Activated CD4-positive, alpha-beta T cell treated with anti-CD3 and anti-CD28 coated beads, Interleukin-2, amount 50 U/mL, for 4 hours (primary cell): ENCODE measurements around the gene B3GNT9.
"Not testable (repeated sequence)": the region's sequence is repeated elsewhere in the genome, so short reads cannot be mapped to it uniquely, and the experiment has no call there.

ENCODE experiments used
- DNase-seq, 2 experiments: peaks; one replicate each; pipeline ENCODE4 v3.0.0-alpha.2; 2020

The B3GNT9 gene

DNA sequence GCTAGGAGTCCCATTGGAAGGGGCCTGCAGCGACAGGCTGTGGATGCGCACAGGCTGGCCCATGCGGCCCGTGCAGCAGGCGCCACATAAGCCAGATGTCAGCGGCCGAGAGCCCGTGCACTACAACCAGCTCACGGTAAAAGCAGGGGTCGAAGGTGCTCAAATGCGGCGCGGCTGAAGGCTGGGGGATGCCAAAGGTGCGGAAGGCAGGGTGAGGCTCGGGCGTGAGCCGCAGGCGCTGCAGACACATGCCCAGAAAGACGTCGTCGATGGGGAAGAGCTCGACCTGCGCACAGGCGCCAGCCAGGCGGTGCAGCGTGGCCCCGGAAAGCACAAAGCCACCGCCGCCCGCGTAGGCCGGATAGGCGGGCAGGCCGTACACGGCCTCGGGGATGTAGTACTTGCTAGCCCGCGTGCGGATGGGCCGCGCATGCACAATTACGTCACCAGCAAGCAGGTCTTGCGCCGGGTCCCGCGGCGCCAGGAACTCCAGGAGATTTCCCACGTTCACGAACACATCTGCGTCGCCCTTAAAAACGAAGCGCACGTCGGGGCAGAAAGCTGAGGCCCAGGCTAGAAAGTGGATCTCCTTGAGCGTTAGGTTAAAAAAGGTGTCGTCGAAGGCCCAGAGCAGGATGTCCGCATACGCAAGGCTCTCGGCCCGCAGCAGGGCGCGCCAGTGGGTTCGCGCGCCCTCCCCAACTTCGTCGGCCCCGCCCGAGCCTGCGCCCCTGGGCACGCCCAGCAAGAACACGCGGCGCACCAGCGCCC lies 1.3 kb downstream of the B3GNT9 start:
- DNase-seq = no peak

DNA sequence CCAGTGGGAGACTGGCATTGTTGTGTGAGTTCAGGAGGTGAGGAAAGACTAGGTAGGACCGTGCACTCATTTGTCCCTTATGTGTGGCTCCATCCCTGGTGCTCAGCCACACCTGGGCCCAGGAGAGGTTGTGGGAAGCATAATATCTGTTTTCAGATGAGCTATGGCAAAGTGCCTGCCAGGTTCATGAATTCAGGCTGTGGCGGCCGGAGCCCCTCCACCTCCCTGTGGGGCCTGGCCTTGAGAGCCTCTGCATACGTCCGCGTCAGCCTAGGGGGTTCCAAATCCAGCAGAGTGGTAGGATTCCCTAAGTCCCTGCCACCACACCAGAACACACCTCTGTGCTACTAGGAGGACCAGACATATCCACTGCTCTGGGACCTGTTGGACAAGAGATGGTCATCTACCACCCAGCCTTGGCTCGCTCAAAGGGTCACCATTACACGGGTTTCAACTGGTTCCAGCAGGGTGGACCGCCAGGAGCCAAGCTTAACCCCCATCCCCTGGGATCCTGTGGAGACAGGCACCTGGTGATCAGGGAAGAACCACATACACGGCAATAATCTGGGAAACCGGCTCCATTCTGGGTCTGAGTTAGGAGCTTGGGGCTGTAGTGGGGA lies 2.0 kb downstream of the B3GNT9 start:
- DNase-seq = no peak

DNA sequence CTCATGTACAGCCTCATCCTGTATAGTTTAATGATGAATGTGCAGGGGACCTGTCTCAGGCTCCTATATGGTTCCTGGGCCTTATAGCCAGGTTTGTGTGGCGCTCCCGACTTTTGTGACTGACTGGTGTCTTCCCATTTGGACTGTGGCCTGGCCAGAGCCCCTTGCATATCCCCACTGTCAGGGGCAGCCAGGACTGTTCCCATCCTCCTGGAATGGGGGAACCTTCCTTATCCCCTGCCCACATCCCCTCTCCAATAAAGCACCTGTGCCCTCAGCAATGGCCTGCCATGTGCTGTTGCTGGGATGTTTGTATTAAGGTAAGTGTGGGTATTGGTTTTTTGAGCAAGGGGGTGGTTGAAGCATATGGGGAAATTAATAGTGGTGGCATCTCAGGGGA lies 2.6 kb downstream of the B3GNT9 start:
- DNase-seq = no peak

DNA sequence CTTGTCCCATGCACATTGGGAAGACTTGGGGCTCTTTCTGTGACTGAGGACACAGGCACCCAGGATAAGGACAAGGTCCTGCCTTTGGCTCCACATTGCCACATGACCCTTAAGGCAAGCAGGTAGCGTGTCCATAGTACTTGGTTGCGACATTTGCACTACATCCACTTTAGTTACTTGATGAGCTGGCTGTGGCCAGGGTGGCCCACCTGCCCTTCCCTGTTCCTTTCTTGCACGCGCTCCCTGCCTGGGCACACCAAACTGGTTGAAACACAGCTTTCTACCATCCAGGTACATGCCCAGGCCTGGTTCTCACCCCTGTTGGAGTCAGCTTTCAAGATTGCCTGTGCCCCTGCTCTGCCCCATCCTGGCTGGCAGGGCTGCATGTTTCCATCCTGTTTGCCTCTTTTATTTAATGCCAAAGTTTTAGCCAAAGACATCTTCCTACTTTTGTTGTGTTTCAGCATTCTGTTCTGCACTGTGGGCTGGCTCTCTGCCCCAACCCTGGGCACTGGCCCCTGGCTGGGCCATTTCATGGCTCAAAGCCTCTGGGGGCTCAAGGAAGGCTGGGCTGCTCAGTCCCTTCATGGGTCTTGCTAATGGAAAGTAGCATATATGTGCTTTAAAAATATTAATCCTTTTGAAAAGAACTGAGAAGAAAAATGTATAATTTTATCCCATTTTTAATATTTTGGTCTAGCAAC lies 3.2 kb downstream of the B3GNT9 start:
- DNase-seq = no peak

DNA sequence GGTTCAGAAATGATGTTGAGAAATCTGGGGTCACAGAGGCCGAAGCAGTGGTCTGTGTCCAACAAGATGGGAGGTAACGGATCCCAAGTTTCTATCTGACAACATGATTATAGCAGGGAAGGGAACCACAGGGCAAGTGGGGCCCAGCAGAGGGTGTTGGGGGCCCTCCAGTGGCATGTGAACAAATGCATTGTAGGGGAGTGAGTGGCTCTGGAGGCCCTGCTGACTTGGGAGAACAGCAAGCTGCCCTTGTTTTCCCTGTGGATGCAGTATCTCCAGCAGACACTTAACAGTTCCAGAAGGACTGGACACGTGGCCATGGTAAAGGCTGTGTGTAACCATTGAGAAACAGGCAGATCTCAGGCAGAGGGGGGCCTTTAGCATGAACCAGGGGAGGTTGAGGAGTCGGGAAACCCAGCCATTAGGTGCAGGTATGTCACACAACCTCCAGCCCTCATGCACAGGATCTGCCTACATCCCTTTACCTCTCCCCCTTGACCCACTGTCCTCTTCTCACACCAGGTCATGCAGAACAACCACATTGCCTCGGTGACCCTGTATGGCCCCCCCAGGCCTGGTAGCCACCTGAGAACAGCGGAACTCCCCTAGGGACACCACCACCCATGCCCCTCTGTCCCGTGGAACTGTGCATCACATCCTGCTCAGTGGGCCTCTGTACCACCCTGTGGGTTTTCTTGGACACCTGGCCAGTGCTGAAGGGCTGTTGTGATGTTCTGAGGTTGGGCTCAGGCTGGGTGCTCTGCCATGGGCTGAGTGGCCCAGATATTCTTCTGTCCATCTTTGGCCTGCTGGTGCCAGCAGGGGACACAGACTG lies 4.1 kb downstream of the B3GNT9 start:
- DNase-seq = no peak

DNA sequence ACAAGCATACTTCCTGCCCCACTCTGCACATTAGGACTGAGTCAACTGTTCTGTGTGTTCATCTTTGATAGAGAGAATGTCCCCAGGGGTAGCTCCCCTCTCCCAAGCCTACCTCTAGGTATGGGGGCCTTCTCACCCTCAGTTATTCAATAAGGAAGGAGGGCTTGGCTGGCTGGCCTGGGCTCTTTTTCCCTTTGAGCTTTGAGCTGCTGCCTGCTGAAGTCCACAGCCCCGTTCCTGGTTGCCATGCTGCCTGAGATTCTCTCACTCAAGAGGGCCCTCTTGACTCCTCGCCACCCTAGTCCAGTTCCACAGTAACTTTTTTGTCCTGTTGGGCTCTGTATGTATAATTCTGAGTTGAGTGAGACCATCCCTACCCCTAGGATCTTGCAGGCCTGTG lies 5.1 kb downstream of the B3GNT9 start:
- DNase-seq = no peak

DNA sequence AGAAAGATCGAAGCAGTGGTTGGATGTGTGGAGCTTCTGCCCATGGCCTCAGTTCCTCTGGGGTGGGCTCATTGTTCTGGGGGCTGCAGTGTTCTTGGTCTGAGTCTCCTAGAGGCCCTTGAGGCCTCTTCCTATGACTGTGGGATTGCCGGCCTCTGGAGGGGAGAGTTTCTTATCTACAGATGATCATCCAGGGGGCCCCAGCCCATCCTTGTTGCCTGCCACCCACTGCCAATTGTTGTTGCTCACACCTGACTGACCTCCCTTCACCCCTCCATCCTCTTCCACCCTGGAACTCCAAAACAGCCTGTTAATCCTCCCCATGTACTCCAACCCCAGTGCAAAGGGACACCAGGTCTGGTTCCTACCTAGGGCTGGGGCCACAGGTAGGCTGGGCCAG lies 5.9 kb downstream of the B3GNT9 start:
- no peak for DNase-seq

DNA sequence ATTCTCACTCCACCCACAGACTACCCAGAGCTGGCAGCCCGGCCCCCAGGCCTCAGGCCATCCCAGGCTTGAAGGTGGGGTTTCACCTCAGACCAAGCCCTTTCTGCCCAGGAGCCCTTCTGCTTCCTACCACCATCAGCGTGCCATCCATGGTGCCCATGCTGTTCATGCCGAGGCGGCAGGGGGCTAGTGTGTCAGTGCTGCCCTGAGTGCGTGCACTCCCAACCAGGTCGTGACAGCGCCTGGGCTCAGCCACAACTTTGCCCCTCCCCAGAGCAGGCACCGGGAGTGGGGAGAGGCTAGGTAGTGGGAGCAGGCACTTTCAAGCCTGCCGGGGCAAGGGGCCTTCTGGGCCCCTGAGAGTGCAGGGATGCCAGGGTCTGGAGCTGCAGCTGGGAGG lies 8.5 kb downstream of the B3GNT9 start:
- DNase-seq = no peak

DNA sequence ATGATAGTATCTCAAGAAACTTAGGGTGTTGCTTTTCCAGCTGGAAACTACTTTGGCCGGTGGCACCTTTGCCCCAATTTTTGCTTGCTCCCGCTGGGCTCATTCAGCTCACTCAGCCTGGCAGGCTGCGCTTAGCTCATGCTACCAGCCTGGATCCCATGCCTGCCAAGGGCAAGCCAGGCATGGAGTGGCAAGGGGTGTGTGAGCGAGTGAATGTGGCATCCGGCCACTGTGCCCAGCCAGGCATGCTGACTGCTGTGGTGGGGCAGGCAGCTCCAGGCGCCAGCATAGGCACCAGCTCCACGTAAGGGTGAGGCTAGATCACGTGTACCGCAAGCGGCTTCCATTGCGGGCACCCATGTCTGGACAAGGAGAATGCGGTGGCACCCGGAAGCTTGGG lies 9.4 kb downstream of the B3GNT9 start:
- DNase-seq = no peak

DNA sequence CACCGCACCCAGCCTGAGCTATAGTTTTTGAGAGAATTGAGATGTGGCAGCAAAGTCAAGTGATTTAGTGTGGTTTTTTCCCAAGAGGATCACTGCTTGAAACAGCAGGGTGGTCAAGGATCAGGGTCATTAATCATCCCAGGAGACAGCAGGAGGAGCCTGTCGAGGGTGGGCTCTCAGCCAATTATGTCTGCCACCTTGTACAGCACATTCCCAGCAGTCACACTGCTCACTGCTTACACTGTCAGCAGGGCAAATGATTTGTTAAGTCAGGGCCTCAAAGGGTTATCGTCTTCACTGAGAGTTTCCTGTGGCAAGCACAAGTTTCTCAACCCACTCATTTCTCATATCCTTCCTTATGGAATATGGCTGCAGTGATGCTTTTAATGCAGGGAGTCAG lies 13.2 kb downstream of the B3GNT9 start:
- no peak for DNase-seq

DNA sequence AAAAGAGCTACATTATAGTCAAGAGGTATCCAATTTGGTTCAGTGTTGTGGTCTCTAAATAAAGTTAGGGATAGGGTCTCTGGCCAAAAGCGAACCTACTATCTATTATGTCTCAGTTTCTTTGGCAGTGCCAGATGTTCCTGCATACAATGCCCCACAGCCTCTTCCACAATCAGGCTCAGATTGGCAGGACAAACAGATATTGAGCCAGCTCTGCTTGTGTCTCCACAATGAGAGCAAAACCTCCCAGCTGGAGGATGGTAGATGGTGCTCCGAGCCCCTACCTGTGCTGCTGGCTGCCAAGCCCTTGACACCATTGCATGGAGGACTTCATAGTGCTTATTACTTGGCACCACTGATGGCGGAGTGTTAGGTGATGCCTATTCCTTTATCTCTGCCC lies 21.4 kb downstream of the B3GNT9 start:
- no peak for DNase-seq

DNA sequence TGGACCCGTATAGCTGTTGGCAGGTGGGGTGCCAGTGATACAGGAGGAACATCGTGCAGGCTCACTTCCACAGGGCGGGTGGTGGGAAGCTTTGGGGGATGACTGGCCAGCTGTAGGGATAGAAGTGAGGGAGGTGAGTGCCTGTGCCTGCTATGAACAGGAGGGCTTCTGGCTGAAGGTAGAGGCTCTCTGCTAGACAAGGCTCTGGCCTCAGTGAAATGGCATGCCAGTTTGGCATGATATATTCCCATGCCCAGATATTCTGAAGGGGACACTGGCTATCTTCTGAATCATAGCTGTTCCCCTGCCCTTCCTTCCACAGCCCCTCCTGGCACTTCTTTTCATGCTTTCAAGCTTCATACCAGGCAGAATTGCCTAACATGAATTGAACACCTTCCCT lies 21.9 kb downstream of the B3GNT9 start:
- DNase-seq = no peak

DNA sequence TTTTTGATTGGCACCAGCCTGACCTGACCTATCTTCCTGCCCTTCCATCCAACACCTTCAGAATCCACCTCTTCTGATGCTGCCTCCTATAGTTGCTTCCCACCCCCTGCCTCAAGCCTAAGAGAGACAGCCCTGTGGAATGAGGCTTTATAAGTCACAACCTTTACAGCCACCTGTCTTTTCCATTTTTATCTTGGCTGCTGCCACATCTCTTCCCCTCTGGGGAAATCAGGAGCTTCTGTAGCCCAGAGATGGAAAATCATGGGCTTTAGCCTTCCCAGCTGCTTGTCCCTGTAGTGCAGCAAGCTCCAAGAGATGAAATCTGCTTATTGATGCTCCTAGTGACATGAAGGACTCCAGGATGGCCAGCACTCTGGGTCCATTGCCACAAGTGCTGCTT lies 22.4 kb downstream of the B3GNT9 start:
- DNase-seq = no peak

DNA sequence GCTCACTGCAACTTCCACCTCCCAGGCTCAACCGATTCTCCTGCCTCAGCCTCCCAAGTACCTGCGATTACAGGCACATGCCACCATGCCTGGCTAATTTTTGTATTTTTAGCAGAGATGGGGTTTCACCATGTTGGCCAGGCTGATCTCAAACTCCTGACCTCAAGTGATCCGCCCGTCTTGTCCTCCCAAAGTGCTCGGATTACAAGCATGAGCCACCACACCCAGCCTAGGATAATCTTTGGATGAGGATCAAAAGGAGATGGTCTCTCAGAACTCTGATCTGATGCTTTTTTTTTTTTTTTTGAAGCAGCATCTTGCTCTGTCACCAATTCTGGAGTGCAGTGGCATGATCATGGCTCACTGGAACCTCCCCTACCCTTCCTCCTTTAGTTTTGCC lies 28.0 kb downstream of the B3GNT9 start:
- not testable (repeated sequence) for DNase-seq

DNA sequence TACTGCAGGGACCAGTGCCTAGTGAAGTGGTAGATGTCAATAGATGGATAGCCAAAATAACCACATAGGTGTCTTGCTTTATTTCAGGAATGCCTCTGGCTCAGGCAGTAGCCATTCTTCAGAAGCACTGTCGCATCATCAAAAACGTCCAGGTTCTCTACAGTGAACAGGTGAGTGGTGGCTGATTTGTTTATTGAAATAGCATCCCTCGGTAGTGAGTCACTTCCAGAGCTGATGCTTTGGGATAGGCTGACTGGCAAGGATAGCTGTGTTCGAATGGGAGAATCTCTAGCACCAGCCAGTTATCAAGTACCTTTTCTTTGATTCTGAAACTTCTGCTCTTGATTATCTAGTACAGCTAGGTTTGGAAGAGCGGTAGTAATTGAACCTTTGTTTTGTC lies 30.8 kb downstream of the B3GNT9 start:
- no peak for DNase-seq

DNA sequence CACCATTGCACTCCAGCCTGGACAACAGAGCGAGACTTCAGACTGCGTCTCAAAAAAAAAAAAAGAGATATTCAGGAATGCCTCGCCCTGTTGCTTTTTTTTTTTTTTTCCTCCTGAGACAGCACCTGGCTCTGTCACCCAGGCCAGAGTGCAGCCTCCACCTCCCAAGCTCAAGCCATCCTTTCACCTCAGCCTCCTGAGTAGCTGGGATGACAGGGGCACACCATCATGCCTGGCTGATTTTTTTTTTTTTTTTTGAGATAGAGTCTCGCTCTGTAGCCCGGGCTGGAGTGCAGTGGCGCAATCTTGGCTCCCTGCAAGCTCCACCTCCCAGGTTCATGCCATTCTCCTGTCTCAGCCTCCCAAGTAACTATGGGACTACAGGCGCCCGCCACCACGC lies 33.1 kb downstream of the B3GNT9 start:
- DNase-seq = no peak

DNA sequence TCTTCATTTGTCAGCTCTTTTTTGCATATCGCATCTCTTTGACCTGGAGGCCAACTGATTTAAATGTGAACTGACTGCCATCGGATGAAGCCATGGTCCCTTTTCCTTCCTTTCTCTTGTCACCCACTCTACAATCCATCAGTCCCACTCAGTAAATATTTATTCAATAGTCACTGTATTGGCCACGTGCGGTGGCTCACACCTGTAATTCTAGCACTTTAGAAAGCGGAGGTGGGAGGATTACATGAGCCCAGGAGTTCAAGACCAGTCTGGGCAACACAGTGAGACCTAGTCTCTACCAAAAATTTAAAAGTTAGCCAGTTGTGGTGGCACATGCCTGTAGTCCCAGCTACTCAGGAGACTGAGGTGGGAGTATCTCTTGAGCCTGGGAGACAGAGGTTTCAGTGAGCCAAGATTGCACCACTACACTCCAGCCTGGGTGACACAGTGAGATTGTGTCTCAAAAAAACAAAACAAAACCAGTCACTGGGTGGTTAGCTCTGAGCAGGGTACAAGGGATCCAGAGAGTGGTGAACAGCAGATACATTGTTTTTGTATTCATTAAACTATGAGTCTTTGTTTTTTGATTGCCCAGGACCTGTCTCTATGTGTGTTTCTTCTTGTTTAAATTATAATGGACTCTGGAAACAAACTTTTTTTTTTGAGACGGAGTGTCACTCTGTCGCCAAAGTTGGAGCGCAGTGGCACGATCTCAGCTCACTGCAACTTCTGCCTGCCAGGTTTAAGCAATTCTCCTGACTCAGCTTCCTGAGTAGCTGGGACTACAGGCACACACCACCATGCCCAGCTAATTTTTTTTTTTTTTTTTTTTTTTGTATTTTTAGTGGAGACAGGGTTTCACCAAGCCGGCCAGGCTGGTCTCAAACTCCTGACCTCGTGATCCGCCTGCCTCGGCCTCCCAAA lies 34.1 kb downstream of the B3GNT9 start:
- no peak for DNase-seq

DNA sequence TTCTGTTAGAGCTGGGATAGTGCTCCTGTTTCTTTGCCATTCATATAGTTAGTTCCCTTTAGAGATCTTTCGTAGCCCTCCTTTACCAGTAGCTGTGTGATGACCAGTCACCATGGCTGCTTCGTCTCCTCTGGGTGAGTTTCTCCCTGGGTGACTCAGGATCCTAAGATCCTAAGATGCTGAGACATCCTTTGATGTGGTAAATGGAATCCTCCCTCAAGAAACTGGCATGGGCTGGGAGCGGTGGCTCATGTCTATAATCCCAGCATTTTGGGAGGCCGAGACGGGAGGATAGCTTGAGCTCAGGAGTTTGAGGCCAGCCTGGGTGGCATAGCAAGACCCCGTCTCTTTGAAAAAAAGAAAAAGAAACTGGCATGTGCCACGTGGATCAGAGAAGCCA lies 35.2 kb downstream of the B3GNT9 start:
- DNase-seq = no peak

DNA sequence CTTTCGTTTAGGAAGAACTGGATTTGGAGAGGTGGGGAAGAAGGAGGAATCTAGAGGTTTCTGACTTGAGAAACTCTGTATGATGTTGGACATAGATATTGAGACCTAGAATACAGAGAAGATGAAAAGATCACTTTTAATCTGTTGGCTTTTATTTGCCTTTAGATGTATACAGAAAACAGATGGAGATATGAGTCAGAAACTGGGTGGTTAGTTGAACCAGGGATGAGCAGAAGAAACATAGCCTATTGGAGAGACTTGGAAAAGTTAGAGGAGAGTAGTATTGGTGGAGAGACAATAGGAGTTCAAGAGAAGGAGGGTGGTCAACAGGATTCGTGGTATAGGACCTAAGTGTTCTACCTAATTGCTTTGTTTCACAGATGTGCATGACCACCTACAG lies 36.0 kb downstream of the B3GNT9 start:
- DNase-seq = no peak

DNA sequence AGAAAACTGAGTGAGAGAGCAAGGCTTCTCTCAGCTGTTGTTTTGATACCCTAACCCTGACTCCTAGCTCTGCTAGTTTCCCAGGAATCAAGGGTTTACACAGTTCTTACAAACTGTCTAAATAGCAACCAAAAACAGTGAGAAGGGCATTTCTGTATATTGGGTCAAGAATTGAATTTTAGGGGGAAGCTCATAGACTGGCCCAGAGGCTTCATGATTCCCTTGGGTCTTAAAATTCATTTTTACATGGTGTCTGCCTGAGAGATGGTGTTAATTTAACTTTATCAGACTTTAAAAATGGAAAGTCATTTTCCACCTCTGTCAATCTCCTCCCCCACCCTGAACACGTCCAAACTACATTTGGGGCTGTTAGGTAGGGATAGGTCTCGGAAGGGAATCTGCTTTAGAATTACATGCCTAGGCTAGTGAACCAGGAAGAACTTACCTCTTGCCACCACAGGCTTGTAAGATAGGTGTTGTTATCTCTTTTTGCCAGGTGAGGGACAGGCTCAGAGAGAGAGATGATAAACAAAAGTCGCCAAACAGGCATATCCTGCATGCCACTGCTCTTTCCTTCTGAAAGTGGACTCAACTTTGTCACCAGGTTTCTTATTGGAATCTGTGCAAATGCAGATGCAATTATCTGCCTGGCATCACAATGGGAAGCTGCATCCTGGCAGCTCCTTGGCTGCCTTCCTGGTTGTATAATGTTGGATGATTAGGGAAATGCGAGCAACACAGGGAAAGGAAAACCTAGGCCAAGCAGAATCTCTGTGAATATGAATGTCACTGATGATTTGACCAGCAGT lies 38.0 kb downstream of the B3GNT9 start:
- DNase-seq = no peak

DNA sequence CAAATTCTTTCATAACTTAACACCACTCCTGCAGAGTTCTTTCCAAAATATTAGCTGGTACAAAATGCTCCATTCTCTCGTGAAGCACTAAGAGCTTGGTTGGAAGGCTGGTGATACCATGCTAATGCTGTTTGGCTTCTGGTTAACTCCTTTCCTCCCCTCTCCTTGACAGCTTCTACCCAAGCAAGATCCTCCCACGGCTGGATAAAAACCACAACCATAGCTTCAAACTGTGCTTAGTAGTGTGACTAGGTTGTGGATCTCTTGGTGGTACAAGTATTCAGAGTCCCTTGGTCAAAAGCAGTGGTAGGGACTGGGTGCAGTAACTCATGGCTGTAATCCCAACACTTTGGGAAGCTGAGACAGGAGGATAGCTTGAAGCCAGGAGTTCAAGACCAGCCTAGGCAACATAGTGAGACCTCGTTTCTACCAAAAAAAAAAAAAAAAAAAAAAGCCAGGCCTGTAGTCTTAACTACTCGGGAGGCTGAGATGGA lies 38.8 kb downstream of the B3GNT9 start:
- no peak for DNase-seq
